GM23338 (cell line): ENCODE measurements around the gene PROB1.

Source experiments
- EZH2phosphoT487 ChIP-seq: fragments of 200-600 bp; sonication (generic); IDR thresholded peaks from one replicate; pipeline ENCODE4 v1.8.1; 2018; ENCODE audit warnings: antibody characterized with exemption; ENCODE audit not compliant: unreplicated experiment
- POLR2AphosphoS5 ChIP-seq: IDR thresholded peaks from 2 replicates; pipeline ENCODE4 v1.6.1; 2016; ENCODE audit warnings: antibody characterized with exemption, low read depth
- TF ChIP-seq, protein P1 (sequence below), 2 experiments: fragments of 200-600 bp in 1 of 2; sonication (generic) in 1 of 2; conservative IDR thresholded peaks; 2 replicates each; pipeline versions ENCODE4 v1.5.1 to v1.6.1; 2016 to 2017; ENCODE audit warnings: antibody characterized with exemption in 2 of 2, low read depth in 2 of 2, mild to moderate bottlenecking in 2 of 2, moderate library complexity in 1 of 2

DNA sequence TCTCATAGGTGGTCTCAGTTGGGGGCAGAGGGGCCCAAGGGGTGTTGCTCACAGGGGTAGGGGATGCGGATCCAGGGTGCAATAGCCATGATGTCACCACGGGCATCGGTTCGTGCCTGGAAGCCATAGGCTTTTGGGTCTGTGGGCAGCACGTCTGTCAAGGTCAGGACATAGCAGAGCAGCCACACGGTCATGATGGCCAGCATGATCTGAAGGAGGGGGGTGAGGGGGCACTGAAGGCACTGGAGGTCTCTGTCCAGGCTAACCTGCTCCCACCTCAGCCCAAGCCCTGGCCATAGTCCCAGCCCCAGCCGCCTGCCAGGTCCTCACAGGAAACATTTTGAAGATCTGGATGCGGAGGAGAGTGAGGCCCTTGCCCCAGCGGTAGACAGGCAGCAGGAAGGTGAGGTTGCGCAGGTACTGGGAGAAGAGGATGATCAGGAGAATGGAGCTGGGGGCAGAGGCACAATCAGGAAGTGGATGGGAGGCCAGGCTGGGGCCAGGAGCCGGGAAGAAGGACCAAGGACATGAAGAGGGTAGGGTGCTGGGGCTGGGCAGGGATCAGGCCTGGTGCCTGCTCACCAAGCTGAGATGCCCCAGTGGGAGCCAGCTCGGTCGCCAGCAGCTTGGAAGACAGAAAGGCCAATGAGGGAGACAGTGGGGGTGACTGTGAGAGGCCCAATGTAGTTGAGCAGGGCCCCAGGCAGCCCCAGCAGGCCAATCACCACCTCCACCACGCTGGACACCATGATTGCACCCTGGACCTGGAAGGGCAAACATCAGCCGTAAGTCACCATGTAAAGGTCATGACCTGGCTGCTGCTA, 15.1 kb downstream of the PROB1 start:
- TF ChIP-seq, protein P1, sequence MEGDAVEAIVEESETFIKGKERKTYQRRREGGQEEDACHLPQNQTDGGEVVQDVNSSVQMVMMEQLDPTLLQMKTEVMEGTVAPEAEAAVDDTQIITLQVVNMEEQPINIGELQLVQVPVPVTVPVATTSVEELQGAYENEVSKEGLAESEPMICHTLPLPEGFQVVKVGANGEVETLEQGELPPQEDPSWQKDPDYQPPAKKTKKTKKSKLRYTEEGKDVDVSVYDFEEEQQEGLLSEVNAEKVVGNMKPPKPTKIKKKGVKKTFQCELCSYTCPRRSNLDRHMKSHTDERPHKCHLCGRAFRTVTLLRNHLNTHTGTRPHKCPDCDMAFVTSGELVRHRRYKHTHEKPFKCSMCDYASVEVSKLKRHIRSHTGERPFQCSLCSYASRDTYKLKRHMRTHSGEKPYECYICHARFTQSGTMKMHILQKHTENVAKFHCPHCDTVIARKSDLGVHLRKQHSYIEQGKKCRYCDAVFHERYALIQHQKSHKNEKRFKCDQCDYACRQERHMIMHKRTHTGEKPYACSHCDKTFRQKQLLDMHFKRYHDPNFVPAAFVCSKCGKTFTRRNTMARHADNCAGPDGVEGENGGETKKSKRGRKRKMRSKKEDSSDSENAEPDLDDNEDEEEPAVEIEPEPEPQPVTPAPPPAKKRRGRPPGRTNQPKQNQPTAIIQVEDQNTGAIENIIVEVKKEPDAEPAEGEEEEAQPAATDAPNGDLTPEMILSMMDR (conservative IDR thresholded peaks at IDR 0.05; ENCODE audit: low read depth in 2 of 2) = no peak
- TF ChIP-seq POLR2AphosphoS5 (no peak), EZH2phosphoT487 (no peak)
